Right renal cortex interstitium (tissue), 3 donors: Measurements from ENCODE around the gene CCDC73. TPM values are rescaled to one million over a fixed set of nuclear protein-coding genes. Genes with fewer than 3 reads are reported as not detected.
"Not testable (repeated sequence)": the region's sequence is repeated elsewhere in the genome, so short reads cannot be mapped to it uniquely, and the experiment has no call there.

Source experiments
- DNase-seq, 3 donors: peaks; one replicate each; pipeline ENCODE4 v3.0.0-alpha.2; 2013; ENCODE audit warnings: low read depth in 3 of 3, low spot score in 2 of 3
- polyA plus RNA-seq, 3 donors: library from polyadenylated mRNA; unstranded; fragments of 120-200 nt; gene quantifications; one replicate each; pipeline ENCODE4 v1.2.1, GENCODE V29; 2013; ENCODE audit not compliant: insufficient read length in 3 of 3

Gene CCDC73
- polyA plus RNA-seq, 3 donors, result 0.19 to 0.26 (median 0.23) TPM

DNA sequence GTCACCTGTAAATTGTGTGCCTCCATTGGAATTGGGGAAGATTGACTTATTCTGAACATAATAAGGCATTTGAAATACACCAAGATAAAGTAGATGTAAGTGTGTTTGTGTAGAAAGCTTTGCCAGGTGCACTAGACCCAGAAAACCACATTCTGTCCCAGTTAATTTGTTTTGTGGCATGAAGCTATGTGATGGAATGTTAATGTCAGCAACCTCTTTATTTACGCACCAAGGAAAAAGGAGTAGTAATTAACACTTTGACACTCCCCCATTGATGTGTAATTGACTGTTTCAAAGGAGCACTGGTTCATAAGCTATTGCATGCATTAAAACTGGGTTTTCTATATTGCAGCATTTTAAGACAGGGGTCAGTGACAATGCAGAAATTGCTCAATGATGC, 196.5 kb downstream of the CCDC73 start:
- DNase-seq, result no peak

- DNase-seq, result not testable (repeated sequence)
Measured at GRCh38 chr11:32596114-32596513, 198.3 kb downstream of the CCDC73 start.

DNA sequence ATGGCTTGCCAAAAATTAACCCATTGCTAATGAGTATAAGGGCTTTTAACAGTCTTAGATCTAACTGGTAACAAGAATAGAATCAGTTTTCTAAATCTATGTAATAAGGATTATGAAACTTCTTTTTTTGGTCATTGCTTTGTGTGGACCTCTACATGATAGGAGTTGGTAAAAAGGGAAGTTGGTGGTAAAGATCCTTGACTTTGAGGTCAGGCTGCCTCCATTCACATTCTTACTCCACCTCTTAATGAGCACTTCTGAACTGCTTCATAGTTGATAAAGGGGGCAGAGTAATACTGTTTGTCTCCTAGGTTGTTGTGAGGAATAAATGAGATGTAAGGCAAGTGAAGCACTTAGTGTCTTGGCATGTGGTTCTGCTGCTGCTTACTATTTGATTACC, 200.2 kb downstream of the CCDC73 start:
- DNase-seq, result no peak

GRCh38 chr11:32586576-32587190, 207.8 kb downstream of the CCDC73 start:
- no peak for DNase-seq

- no peak for DNase-seq
Measured at GRCh38 chr11:32584921-32585320, 209.5 kb downstream of the CCDC73 start.

- DNase-seq, result peak; percentile 81 to 92 (median 90)
Measured at GRCh38 chr11:32583459-32584271, 210.8 kb downstream of the CCDC73 start, which contains the start of gene EIF3M. Gene EIF3M, plus strand, starts transcription at chr11:32583831. Its CDS starts 57 bp downstream, at chr11:32583888.

GRCh38 chr11:32581556-32581955, 212.9 kb downstream of the CCDC73 start:
- no peak for DNase-seq

- DNase-seq, result no peak
Measured at GRCh38 chr11:32580967-32581366, 213.5 kb downstream of the CCDC73 start.

GRCh38 chr11:32576456-32576855, 218.0 kb downstream of the CCDC73 start:
- no peak for DNase-seq

DNA sequence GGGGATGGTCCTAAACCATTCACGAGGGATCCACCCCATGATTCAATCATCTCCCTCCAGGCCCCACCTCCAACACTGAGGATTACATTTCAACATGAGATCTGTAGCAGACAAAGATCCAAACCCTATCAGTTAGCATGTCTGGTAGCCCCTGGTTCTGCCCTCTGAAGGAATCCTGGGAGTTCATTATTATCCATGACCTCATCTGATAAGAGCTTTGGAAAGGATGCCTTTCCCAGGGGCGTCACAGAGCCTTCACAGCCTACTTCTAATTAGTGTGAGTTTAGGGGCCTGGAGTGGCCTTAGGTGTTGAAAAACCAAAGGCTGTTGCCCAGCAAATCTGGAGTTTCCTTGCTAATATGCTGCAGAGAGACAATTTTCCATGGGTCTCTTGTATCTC, 219.4 kb downstream of the CCDC73 start:
- no peak for DNase-seq

GRCh38 chr11:32574421-32574820, 220.0 kb downstream of the CCDC73 start:
- no peak for DNase-seq

GRCh38 chr11:32573228-32573627, 221.2 kb downstream of the CCDC73 start:
- no peak for DNase-seq

GRCh38 chr11:32571039-32571438, 223.4 kb downstream of the CCDC73 start:
- DNase-seq, result no peak

- DNase-seq, result no peak
Measured at GRCh38 chr11:32569313-32569881, 225.1 kb downstream of the CCDC73 start.

GRCh38 chr11:32567154-32567553, 227.3 kb downstream of the CCDC73 start:
- DNase-seq, result no peak

- DNase-seq, result no peak
Measured at GRCh38 chr11:32566517-32566916, 227.9 kb downstream of the CCDC73 start.

GRCh38 chr11:32563600-32563959, 230.9 kb downstream of the CCDC73 start:
- no peak for DNase-seq

- DNase-seq, result peak in 1 of 3 donors; percentile 52
Measured at GRCh38 chr11:32562839-32563599, 231.4 kb downstream of the CCDC73 start.

DNA sequence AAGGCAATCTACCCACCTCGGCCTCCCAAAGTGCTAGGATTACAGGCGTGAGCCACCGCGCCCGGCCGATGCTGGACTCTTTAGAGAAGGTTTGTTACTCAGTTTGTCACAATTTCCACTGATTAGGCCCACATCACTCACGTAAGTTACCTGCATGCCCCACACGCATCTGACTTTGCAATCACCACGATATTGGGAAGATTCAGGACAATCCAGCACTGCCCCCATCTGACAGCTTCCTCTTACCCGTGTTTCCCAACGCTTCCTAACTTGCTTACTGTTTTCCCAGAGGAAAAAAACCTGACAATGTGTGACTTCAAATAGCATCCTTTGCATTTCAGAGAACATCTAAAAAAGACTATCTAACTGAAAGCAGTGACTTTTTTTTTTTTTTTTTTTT, 232.6 kb downstream of the CCDC73 start:
- DNase-seq, result no peak

DNA sequence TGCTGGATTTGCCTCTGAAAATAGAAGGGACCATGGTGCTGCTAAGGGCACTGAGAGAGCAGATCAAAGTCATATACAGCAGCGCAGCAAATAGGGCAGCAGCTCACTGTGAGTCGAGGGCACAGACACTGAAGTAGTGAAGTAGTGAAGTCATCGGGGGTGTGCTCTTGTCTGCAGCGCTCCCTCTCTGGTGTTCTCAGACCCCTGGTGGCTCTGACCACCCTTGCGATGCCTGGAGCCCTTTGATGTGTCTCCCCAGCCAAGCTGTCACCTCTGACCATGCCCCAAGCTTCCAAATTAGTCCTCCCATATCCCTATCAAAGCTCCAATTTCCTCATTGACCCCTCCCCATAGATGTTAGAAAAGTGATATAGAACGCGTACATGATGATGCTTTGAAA, 238.6 kb downstream of the CCDC73 start:
- no peak for DNase-seq

- no peak for DNase-seq
Measured at GRCh38 chr11:32555091-32555490, 239.4 kb downstream of the CCDC73 start.
